ENCODE data around the gene FOXD2. TPM values are rescaled to one million over a fixed set of nuclear protein-coding genes. Genes with fewer than 3 reads are reported as not detected.

The FOXD2 gene
- total and polyA plus RNA-seq, 2 of the 4 experiments (the other 2 are of a cell fraction) = under 0.01 to 0.03 TPM

DNA sequence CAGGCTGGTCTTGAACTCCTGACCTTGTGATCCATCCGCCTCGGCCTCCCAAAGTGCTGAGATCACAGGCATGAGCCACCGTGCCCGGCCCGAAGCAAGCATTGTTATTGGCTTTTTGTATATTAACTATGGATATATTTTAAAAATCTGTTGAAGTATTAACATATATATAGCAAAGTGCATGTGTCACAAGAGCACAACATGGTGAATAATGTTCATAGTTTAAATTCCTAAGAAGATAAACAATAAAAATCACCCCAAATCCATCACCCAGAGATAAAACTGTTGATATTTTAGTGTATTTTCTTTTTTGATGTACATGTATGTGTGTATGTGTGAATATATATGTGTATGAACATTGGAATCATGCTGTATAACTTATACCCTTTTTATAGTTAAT lies 30.9 kb upstream of the FOXD2 start:
- no peak overlapping the region for H3K4ac ChIP-seq (ENCODE audit: low read depth, low read length)
- H4K20me1 ChIP-seq (ENCODE audit: insufficient read depth, low read length) = no peaks in the 10 kb centered on the region
- H3K9me1 ChIP-seq (ENCODE audit: insufficient read depth, low read length) = peaks cover 15% of the 10 kb centered on the region
- intact Hi-C loops (cut with micrococcal nuclease) (no loop called here), in situ Hi-C loops (cut with MboI; ENCODE audit: low sequenced_read_pairs) (no loop called here), dilution Hi-C loops (cut with HindIII; ENCODE audit: low sequenced_read_pairs, unreplicated experiment) (no loop called here)
- H3K56ac ChIP-seq (ENCODE audit: extremely low read depth, insufficient read depth, low read length) = no peak overlapping the region
- DNase-seq = no peak
- no peak overlapping the region for H2AFZ ChIP-seq (replicated peaks; ENCODE audit: low read length, poor library complexity)
- no peak overlapping the region for H3K18ac ChIP-seq (ENCODE audit: low read depth, low read length)
- H3K4me1 ChIP-seq (ENCODE audit: control insufficient read depth, insufficient read depth, low read length) = peaks cover 23% of the 10 kb centered on the region
- H3K9me3 ChIP-seq (ENCODE audit: control insufficient read depth, insufficient read depth, low read length) = no peaks in the 10 kb centered on the region
- H3K27me3 ChIP-seq (ENCODE audit: control insufficient read depth, insufficient read depth, low read length) = peaks cover 12% of the 10 kb centered on the region; the same call in 1 of the 2 replicates
- H3K23ac ChIP-seq (ENCODE audit: low read depth, low read length) = no peak overlapping the region
- no peak overlapping the region for H3K27ac ChIP-seq (ENCODE audit: insufficient read depth, low read length)
- no peaks in the 10 kb centered on the region for H3K36me3 ChIP-seq (ENCODE audit: control insufficient read depth, insufficient read depth, low read length)
- H2AK5ac ChIP-seq (ENCODE audit: low read depth, low read length) = no peak overlapping the region
- H2BK20ac ChIP-seq (ENCODE audit: low read depth, low read length) = no peak overlapping the region
- BruUV-seq (replicated peaks) = no TSS peak
- H2BK15ac ChIP-seq (ENCODE audit: low read depth, low read length) = no peak overlapping the region
- H3K14ac ChIP-seq (replicated peaks; ENCODE audit: low read depth, low read length) = no peak overlapping the region
- no peak overlapping the region for H3K4me2 ChIP-seq (ENCODE audit: low read depth, low read length)
- ChIA-PET CTCF (no interaction called here), POLR2A (ENCODE audit: unreplicated experiment) (no interaction called here)
- no peak overlapping the region for H4K5ac ChIP-seq (ENCODE audit: low read depth, low read length)
- no peak for ATAC-seq (ENCODE audit: low read depth)
- no peak overlapping the region for H3K4me3 ChIP-seq (ENCODE audit: insufficient read depth, low read depth, low read length)
- no peak overlapping the region for H2AK9ac ChIP-seq (replicated peaks; ENCODE audit: low read depth, low read length, poor library complexity)
- no peak overlapping the region for H2BK120ac ChIP-seq (ENCODE audit: low read depth, low read length)
- no CpG with 5 or more reads among the region's 5 CpGs for WGBS, 2 experiments (ENCODE audit: extremely low coverage in 2 of 2, insufficient read length in 1 of 2)
- H2BK5ac ChIP-seq (ENCODE audit: low read depth, low read length, poor library complexity, severe bottlenecking) = no peak overlapping the region
- TF ChIP-seq, protein P1, sequence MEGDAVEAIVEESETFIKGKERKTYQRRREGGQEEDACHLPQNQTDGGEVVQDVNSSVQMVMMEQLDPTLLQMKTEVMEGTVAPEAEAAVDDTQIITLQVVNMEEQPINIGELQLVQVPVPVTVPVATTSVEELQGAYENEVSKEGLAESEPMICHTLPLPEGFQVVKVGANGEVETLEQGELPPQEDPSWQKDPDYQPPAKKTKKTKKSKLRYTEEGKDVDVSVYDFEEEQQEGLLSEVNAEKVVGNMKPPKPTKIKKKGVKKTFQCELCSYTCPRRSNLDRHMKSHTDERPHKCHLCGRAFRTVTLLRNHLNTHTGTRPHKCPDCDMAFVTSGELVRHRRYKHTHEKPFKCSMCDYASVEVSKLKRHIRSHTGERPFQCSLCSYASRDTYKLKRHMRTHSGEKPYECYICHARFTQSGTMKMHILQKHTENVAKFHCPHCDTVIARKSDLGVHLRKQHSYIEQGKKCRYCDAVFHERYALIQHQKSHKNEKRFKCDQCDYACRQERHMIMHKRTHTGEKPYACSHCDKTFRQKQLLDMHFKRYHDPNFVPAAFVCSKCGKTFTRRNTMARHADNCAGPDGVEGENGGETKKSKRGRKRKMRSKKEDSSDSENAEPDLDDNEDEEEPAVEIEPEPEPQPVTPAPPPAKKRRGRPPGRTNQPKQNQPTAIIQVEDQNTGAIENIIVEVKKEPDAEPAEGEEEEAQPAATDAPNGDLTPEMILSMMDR (conservative IDR thresholded peaks at IDR 0.05; ENCODE audit: low read depth, low read length) = no peak
- no peak for TF ChIP-seq CEBPB (IDR thresholded peaks at IDR 0.05; ENCODE audit: low read depth, low read length)
- TF ChIP-seq FOS (IDR thresholded peaks at IDR 0.05; ENCODE audit: low read depth, low read length) = no peak
- H4K91ac ChIP-seq (ENCODE audit: insufficient read depth, low read depth, low read length) = no peak overlapping the region
- no peak overlapping the region for H4K8ac ChIP-seq (ENCODE audit: low read depth in 2 of 2, low read length in 2 of 2)
- H3K9ac ChIP-seq (ENCODE audit: low read depth, low read length) = no peak overlapping the region
- no peaks in the 10 kb centered on the region for H3K79me1 ChIP-seq (ENCODE audit: low read depth in 1 of 2, low read length in 2 of 2)

Data from IMR-90 (cell line).